Neural progenitor cell (in vitro differentiated cells): ENCODE data around the gene DEFB126. TPM values are rescaled to one million over a fixed set of nuclear protein-coding genes. Genes with fewer than 3 reads are reported as not detected.

Experiments used
- DNase-seq: peaks from one replicate; pipeline ENCODE4 v3.0.0-alpha.2; 2016; ENCODE audit warnings: low spot score
- H2AFZ ChIP-seq: fragments of 200-600 bp; sonication (generic); replicated peaks from 2 replicates; pipeline ENCODE4 v1.6.1; 2016; ENCODE audit warnings: antibody characterized with exemption
- H3F3A ChIP-seq: fragments of 200-600 bp; sonication (generic); 2 replicates; pipeline ENCODE4 v1.6.1; 2016; ENCODE audit warnings: antibody characterized with exemption, low read depth
- H3K27ac ChIP-seq: fragments of 200-600 bp; sonication (generic); 2 replicates; pipeline ENCODE4 v1.5.1; 2016; ENCODE audit warnings: mild to moderate bottlenecking
- H3K27me3 ChIP-seq: fragments of 200-600 bp; sonication (generic); 2 replicates; pipeline ENCODE4 v1.6.1; 2016; ENCODE audit warnings: mild to moderate bottlenecking, moderate library complexity
- H3K36me3 ChIP-seq: fragments of 200-600 bp; sonication (generic); 2 replicates; pipeline ENCODE4 v1.5.1; 2016
- H3K4me1 ChIP-seq: fragments of 200-600 bp; sonication (generic); 2 replicates; pipeline ENCODE4 v1.6.1; 2016; ENCODE audit warnings: mixed run types
- H3K4me2 ChIP-seq: fragments of 200-600 bp; sonication (generic); 2 replicates; pipeline ENCODE4 v1.6.1; 2016
- H3K4me3 ChIP-seq: fragments of 200-600 bp; sonication (generic); 2 replicates; pipeline ENCODE4 v1.5.1; 2016
- H3K79me2 ChIP-seq: fragments of 200-600 bp; sonication (generic); 2 replicates; pipeline ENCODE4 v1.6.1; 2016; ENCODE audit warnings: low read depth
- H3K9ac ChIP-seq: fragments of 200-600 bp; sonication (generic); 2 replicates; pipeline ENCODE4 v1.6.1; 2016
- H3K9me3 ChIP-seq: fragments of 200-600 bp; sonication (generic); 2 replicates; pipeline ENCODE4 v1.5.1; 2016; ENCODE audit warnings: low read depth
- H4K20me1 ChIP-seq: fragments of 200-600 bp; sonication (generic); 2 replicates; pipeline ENCODE4 v1.6.1; 2016; ENCODE audit warnings: low read depth
- H3K27ac Mint-ChIP-seq: 3 replicates; pipeline ENCODE4 v1.8.0; 2021; ENCODE audit warnings: mixed read lengths
- H3K27me3 Mint-ChIP-seq: 2 replicates; pipeline ENCODE4 v1.8.0; 2022; ENCODE audit warnings: low read depth, mild to moderate bottlenecking, inconsistent platforms, moderate library complexity, mixed read lengths; ENCODE audit not compliant: insufficient read depth
- H3K36me3 Mint-ChIP-seq: 3 replicates; pipeline ENCODE4 v1.8.0; 2021; ENCODE audit warnings: mixed read lengths
- H3K4me1 Mint-ChIP-seq: 3 replicates; pipeline ENCODE4 v1.8.0; 2021; ENCODE audit warnings: mixed read lengths
- H3K4me3 Mint-ChIP-seq: 3 replicates; pipeline ENCODE4 v1.8.0; 2021; ENCODE audit warnings: mild to moderate bottlenecking, moderate library complexity, mixed read lengths
- H3K9me3 Mint-ChIP-seq: 3 replicates; pipeline ENCODE4 v1.8.0; 2020; ENCODE audit warnings: mixed read lengths
- CTCF ChIP-seq: fragments of 200-600 bp; sonication (generic); IDR thresholded peaks from 2 replicates; pipeline ENCODE4 v1.5.1; 2017; ENCODE audit warnings: antibody characterized with exemption, mild to moderate bottlenecking
- EZH2 ChIP-seq: fragments of 200-600 bp; sonication (generic); IDR thresholded peaks from 2 replicates; pipeline ENCODE4 v1.6.1; 2017; ENCODE audit warnings: antibody characterized with exemption, mild to moderate bottlenecking, moderate library complexity
- EZH2phosphoT487 ChIP-seq: fragments of 200-600 bp; sonication (generic); IDR thresholded peaks from 2 replicates; pipeline ENCODE4 v1.6.1; 2017; ENCODE audit warnings: antibody characterized with exemption
- total RNA-seq: library from RNA; depleted of rRNA; stranded (reverse); fragments of >200 nt; gene quantifications from 2 replicates; pipeline ENCODE4 v1.2.3, GENCODE V29; 2015; ENCODE audit warnings: low replicate concordance

DEFB126 gene
- total RNA-seq, 1 donor from 2014 or later: not detected

GRCh38 chr20:101975-102374, 40.4 kb upstream of the DEFB126 start:
- no peaks in the 10 kb centered on the region for H3K27me3 Mint-ChIP-seq

GRCh38 chr20:103456-103855, 38.9 kb upstream of the DEFB126 start:
- H3K9ac ChIP-seq: no peak overlapping the region
- Mint-ChIP-seq H3K27me3 (no peaks in the 10 kb centered on the region), H3K4me3 (no peak overlapping the region), H3K9me3 (no peaks in the 10 kb centered on the region), H3K27ac (no peak overlapping the region), H3K36me3 (no peaks in the 10 kb centered on the region), H3K4me1 (no peaks in the 10 kb centered on the region)
- no peak overlapping the region for H2AFZ ChIP-seq
- H3F3A ChIP-seq: no peaks in the 10 kb centered on the region
- no peaks in the 10 kb centered on the region for H3K4me1 ChIP-seq
- no peaks in the 10 kb centered on the region for H3K79me2 ChIP-seq
- H3K9me3 ChIP-seq: no peaks in the 10 kb centered on the region
- H3K27me3 ChIP-seq: peaks cover 23% of the 10 kb centered on the region
- TF ChIP-seq EZH2phosphoT487 (no peak), CTCF (no peak), EZH2 (no peak)
- H3K4me3 ChIP-seq: no peak overlapping the region
- H4K20me1 ChIP-seq: no peaks in the 10 kb centered on the region
- no peak for DNase-seq
- H3K36me3 ChIP-seq: no peaks in the 10 kb centered on the region
- H3K4me2 ChIP-seq: no peak overlapping the region
- H3K27ac ChIP-seq: no peak overlapping the region

More at GRCh38 chr20:101975-102374, 40.4 kb upstream of the DEFB126 start:
- Histone ChIP-seq H4K20me1 (no peaks in the 10 kb centered on the region), H3K4me1 (no peaks in the 10 kb centered on the region), H3K27ac (no peak overlapping the region), H3K36me3 (no peaks in the 10 kb centered on the region), H3K4me3 (no peak overlapping the region), H3K9me3 (no peaks in the 10 kb centered on the region), H3K79me2 (no peaks in the 10 kb centered on the region), H2AFZ (no peak overlapping the region), H3K4me2 (no peak overlapping the region), H3F3A (no peaks in the 10 kb centered on the region), H3K9ac (no peak overlapping the region), H3K27me3 (peaks cover 14% of the 10 kb centered on the region)
- H3K4me1 Mint-ChIP-seq: no peaks in the 10 kb centered on the region
- H3K4me3 Mint-ChIP-seq: no peak overlapping the region
- DNase-seq: no peak
- no peak overlapping the region for H3K27ac Mint-ChIP-seq
- no peaks in the 10 kb centered on the region for H3K9me3 Mint-ChIP-seq
- TF ChIP-seq CTCF: no peak
- no peak for TF ChIP-seq EZH2phosphoT487
- no peak for TF ChIP-seq EZH2
- no peaks in the 10 kb centered on the region for H3K36me3 Mint-ChIP-seq

GRCh38 chr20:112396-112795, 30.0 kb upstream of the DEFB126 start:
- Mint-ChIP-seq H3K4me3 (no peak overlapping the region), H3K27ac (no peak overlapping the region), H3K27me3 (peaks cover 6% of the 10 kb centered on the region), H3K4me1 (no peaks in the 10 kb centered on the region), H3K36me3 (no peaks in the 10 kb centered on the region), H3K9me3 (peaks cover 6% of the 10 kb centered on the region)
- Histone ChIP-seq H3F3A (no peaks in the 10 kb centered on the region), H3K4me3 (no peak overlapping the region), H2AFZ (no peak overlapping the region), H3K79me2 (no peaks in the 10 kb centered on the region), H3K36me3 (no peaks in the 10 kb centered on the region), H3K27ac (no peak overlapping the region), H3K9me3 (no peaks in the 10 kb centered on the region), H3K4me2 (no peak overlapping the region), H3K9ac (no peak overlapping the region), H3K27me3 (peaks cover 37% of the 10 kb centered on the region), H4K20me1 (no peaks in the 10 kb centered on the region), H3K4me1 (no peaks in the 10 kb centered on the region)
- DNase-seq: no peak
- TF ChIP-seq CTCF (no peak), EZH2 (no peak), EZH2phosphoT487 (no peak)
